Measurements from ENCODE around the gene RNF151. TPM values are rescaled to one million over a fixed set of nuclear protein-coding genes. Genes with fewer than 3 reads are reported as not detected.
"Not testable (repeated sequence)": the region's sequence is repeated elsewhere in the genome, so short reads cannot be mapped to it uniquely, and the experiment has no call there.

Gene RNF151
- total RNA-seq, 1 experiment from 2014 or later, result 0.28 TPM

DNA sequence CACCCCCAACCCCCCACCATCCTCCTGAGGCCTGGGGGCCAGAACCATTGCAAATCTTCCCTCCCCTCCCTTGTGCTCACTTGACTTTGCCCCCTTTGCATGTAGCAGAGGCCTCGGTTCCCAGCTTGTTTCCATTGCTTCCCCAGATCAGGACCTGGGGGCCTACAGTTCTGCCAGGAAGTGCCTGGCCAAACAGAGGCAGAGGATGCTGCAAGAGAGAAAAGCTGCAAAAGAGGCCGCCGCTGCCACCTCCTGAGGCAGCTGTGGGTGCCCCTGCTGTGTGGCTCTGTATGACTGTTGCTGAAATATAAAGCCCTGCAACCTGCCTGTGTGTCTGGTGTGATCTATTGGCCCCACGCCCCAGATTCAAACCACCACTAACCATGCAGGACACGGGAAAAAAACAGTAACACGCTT lies 5.0 kb upstream of the RNF151 start:
- Mint-ChIP-seq H3K9me3 (peaks cover 0 to 3% of the 10 kb centered on the region in 2 experiments; a peak in 1 of 5 replicates), H3K4me1 (peaks cover 29 to 47% of the 10 kb centered on the region in 2 experiments), H3K4me3 (peak overlapping the region; percentile 95 to 97; a peak in 4 of 5 replicates), H3K27me3 (ENCODE audit: low read depth) (peaks cover 18% of the 10 kb centered on the region), H3K36me3 (ENCODE audit: insufficient read depth in 1 of 3, low read depth in 3 of 3) (peaks cover 27 to 39% (median 33%) of the 10 kb centered on the region in 3 experiments), H3K27ac (peak overlapping the region in 2 of 3 experiments; percentile 75 to 96; a peak in 2 of 7 replicates)
- H2BK15ac ChIP-seq (ENCODE audit: low read depth, low read length), result no peak overlapping the region
- no peak for DNase-seq
- no peaks in the 10 kb centered on the region for H3K79me1 ChIP-seq (ENCODE audit: insufficient read depth, low read depth, low read length, poor library complexity, severe bottlenecking)
- no peak overlapping the region for H2AFZ ChIP-seq (ENCODE audit: low read length)
- H3K18ac ChIP-seq (ENCODE audit: insufficient read length, low read depth, low read length), result no peak overlapping the region
- H2BK20ac ChIP-seq (ENCODE audit: low read depth, low read length, poor library complexity, severe bottlenecking), result no peak overlapping the region
- no peak overlapping the region for H3K23ac ChIP-seq (ENCODE audit: insufficient read length, low read depth, low read length)
- no peak overlapping the region for H3K27ac ChIP-seq (ENCODE audit: insufficient read length, low read depth, low read length)
- no peak overlapping the region for H3K14ac ChIP-seq (ENCODE audit: insufficient read depth, low read length)
- TF ChIP-seq, protein P1, sequence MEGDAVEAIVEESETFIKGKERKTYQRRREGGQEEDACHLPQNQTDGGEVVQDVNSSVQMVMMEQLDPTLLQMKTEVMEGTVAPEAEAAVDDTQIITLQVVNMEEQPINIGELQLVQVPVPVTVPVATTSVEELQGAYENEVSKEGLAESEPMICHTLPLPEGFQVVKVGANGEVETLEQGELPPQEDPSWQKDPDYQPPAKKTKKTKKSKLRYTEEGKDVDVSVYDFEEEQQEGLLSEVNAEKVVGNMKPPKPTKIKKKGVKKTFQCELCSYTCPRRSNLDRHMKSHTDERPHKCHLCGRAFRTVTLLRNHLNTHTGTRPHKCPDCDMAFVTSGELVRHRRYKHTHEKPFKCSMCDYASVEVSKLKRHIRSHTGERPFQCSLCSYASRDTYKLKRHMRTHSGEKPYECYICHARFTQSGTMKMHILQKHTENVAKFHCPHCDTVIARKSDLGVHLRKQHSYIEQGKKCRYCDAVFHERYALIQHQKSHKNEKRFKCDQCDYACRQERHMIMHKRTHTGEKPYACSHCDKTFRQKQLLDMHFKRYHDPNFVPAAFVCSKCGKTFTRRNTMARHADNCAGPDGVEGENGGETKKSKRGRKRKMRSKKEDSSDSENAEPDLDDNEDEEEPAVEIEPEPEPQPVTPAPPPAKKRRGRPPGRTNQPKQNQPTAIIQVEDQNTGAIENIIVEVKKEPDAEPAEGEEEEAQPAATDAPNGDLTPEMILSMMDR (conservative IDR thresholded peaks at IDR 0.05), result no peak
- peaks cover 23% of the 10 kb centered on the region for H3K23me2 ChIP-seq (ENCODE audit: insufficient read length, low read depth, low read length, poor library complexity, severe bottlenecking)
- no peaks in the 10 kb centered on the region for H3K27me3 ChIP-seq (ENCODE audit: insufficient read depth, low read length)
- H3K4ac ChIP-seq (ENCODE audit: low read depth, low read length), result no peak overlapping the region
- H2BK5ac ChIP-seq (ENCODE audit: insufficient read length, low read length), result no peak overlapping the region
- no CpG with 5 or more reads among the region's 6 CpGs for WGBS (ENCODE audit: extremely low coverage, insufficient read length, low lambda C conversion rate)
- H3T11ph ChIP-seq (ENCODE audit: low read length), result no peak overlapping the region
- no peaks in the 10 kb centered on the region for H3K9me3 ChIP-seq (ENCODE audit: control insufficient read depth, low read depth, low read length)
- no peak overlapping the region for H4K5ac ChIP-seq (ENCODE audit: insufficient read length, low read depth, low read length)
- no peak overlapping the region for H3K56ac ChIP-seq (ENCODE audit: insufficient read length, low read depth, low read length)
- H3K9ac ChIP-seq (ENCODE audit: extremely low read depth, insufficient read length, low read length), result no peak overlapping the region
- peaks cover 18% of the 10 kb centered on the region for H3K79me2 ChIP-seq (ENCODE audit: insufficient read depth, low read length)
- no peaks in the 10 kb centered on the region for H3K4me1 ChIP-seq (ENCODE audit: insufficient read depth, low read length)
- H4K8ac ChIP-seq (replicated peaks; ENCODE audit: insufficient read length, low read depth, low read length), result no peak overlapping the region
- H2BK120ac ChIP-seq (ENCODE audit: low read depth, low read length, poor library complexity, severe bottlenecking), result no peak overlapping the region
- H3K4me2 ChIP-seq (ENCODE audit: insufficient read depth, insufficient read length, low read length), result peak overlapping the region; percentile 79
- H4K20me1 ChIP-seq (ENCODE audit: control insufficient read depth, insufficient read depth, insufficient read length), result no peaks in the 10 kb centered on the region
- no peak overlapping the region for H2BK12ac ChIP-seq (ENCODE audit: insufficient read length, low read depth, low read length)
- H2AK5ac ChIP-seq (ENCODE audit: insufficient read length, low read length), result no peak overlapping the region
- no peak overlapping the region for H4K91ac ChIP-seq (ENCODE audit: insufficient read length, low read depth, low read length)

DNA sequence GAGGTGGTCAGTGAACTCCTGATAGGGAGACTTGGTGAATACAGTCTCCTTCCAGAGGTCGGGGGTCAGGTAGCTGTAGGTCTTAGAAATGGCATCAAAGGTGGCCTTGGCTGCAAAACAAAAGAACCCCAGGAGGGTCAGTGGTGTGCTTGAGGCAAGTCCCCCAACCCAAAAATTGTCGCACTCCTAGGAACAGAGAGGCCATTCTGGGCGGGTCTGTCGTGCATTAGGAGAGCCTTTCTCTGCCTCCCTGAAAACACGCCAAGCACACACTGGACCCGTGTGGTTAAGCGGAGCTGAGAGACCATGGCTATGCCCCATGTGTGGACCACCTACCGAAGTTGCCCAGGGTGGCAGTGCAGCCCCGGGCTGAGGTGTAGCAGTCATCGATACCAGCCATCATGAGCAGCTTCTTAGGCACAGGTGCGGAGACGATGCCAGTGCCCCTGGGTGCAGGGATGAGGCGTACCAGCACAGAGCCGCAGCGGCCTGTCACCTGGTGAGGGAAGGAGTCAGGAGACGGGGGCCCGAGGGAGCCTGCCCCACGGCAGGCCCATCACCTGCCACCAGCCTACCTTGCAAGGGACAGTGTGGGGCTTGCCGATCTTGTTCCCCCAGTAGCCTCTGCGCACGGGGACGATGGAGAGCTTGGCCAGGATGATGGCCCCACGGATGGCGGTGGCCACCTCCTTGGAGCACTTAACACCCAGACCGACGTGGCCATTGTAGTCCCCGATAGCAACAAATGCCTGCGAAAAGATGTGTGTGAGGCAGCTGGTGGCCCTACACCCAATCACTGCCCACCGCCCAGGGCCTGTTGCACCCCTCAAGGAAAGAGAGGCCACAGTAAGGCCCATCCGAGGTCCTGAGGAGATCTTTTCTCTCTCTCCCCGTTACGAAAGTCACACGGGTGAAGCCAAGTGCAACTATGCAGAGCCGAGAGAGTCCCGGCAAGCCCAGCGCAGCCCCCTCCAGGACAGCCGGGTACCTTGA lies 4.2 kb upstream of the RNF151 start:
- H3K4me2 ChIP-seq (ENCODE audit: insufficient read depth, insufficient read length, low read length), result peak overlapping the region; percentile 100

More for the DNA sequence above, 4.2 kb upstream of the RNF151 start:
- H3K79me1 ChIP-seq (ENCODE audit: insufficient read depth, low read depth, low read length, poor library complexity, severe bottlenecking); H3K9me3 ChIP-seq (ENCODE audit: control insufficient read depth, low read depth, low read length); H3K27me3 ChIP-seq (ENCODE audit: insufficient read depth, low read length); H3K4me1 ChIP-seq (ENCODE audit: insufficient read depth, low read length); H4K91ac ChIP-seq (ENCODE audit: insufficient read length, low read depth, low read length); H3K56ac ChIP-seq (ENCODE audit: insufficient read length, low read depth, low read length); H3K23ac ChIP-seq (ENCODE audit: insufficient read length, low read depth, low read length); H4K8ac ChIP-seq (replicated peaks; ENCODE audit: insufficient read length, low read depth, low read length); H3T11ph ChIP-seq (ENCODE audit: low read length); H4K20me1 ChIP-seq (ENCODE audit: control insufficient read depth, insufficient read depth, insufficient read length); H3K9me3 Mint-ChIP-seq; H2AFZ ChIP-seq (ENCODE audit: low read length); H3K27ac ChIP-seq (ENCODE audit: insufficient read length, low read depth, low read length); H2AK5ac ChIP-seq (ENCODE audit: insufficient read length, low read length); H3K18ac ChIP-seq (ENCODE audit: insufficient read length, low read depth, low read length); DNase-seq; H3K14ac ChIP-seq (ENCODE audit: insufficient read depth, low read length); H2BK20ac ChIP-seq (ENCODE audit: low read depth, low read length, poor library complexity, severe bottlenecking); H2BK120ac ChIP-seq (ENCODE audit: low read depth, low read length, poor library complexity, severe bottlenecking); H2BK5ac ChIP-seq (ENCODE audit: insufficient read length, low read length); H2BK15ac ChIP-seq (ENCODE audit: low read depth, low read length); H4K5ac ChIP-seq (ENCODE audit: insufficient read length, low read depth, low read length); H3K4ac ChIP-seq (ENCODE audit: low read depth, low read length); H2BK12ac ChIP-seq (ENCODE audit: insufficient read length, low read depth, low read length): not testable (repeated sequence)
- H3K36me3 Mint-ChIP-seq (ENCODE audit: insufficient read depth in 1 of 3, low read depth in 3 of 3), result peaks cover 27 to 39% (median 33%) of the 10 kb centered on the region in 3 experiments
- peaks cover 18% of the 10 kb centered on the region for H3K79me2 ChIP-seq (ENCODE audit: insufficient read depth, low read length)
- peak overlapping the region; percentile 95 to 97 for H3K4me3 Mint-ChIP-seq
- H3K9ac ChIP-seq (ENCODE audit: extremely low read depth, insufficient read length, low read length), result peak overlapping the region; percentile 100
- H3K27ac Mint-ChIP-seq, result peak overlapping the region; percentile 72 to 97 (median 94); a peak in 6 of 7 replicates
- peaks cover 11% of the 10 kb centered on the region for H3K27me3 Mint-ChIP-seq (ENCODE audit: low read depth)
- H3K4me1 Mint-ChIP-seq, result peaks cover 29 to 47% of the 10 kb centered on the region in 2 experiments
- peaks cover 23% of the 10 kb centered on the region for H3K23me2 ChIP-seq (ENCODE audit: insufficient read length, low read depth, low read length, poor library complexity, severe bottlenecking)
- WGBS (ENCODE audit: extremely low coverage, insufficient read length, low lambda C conversion rate), result no CpG with 5 or more reads among the region's 37 CpGs

Measured in H9 (cell line).